Thoracic aorta (tissue), 2 donors: Measurements from ENCODE around the gene IGFBP5. TPM values are rescaled to one million over a fixed set of nuclear protein-coding genes. Genes with fewer than 3 reads are reported as not detected.

ENCODE experiments used
- ATAC-seq: fragments of 150-250 bp; one replicate; pipeline ENCODE4 v1.8.0; 2017; ENCODE audit warnings: low read depth; ENCODE audit not compliant: insufficient number of reproducible peaks, low FRiP score
- DNase-seq: peaks from one replicate; pipeline ENCODE4 v3.0.0-alpha.2; 2020; ENCODE audit warnings: low spot score
- H3K27ac ChIP-seq, 2 donors: fragments of 200-600 bp; sonication (generic); 1 replicate in 1 of 2; 2 replicates in 1 of 2; pipeline ENCODE4 v1.5.1; 2016; ENCODE audit warnings: mild to moderate bottlenecking in 2 of 2, moderate library complexity in 2 of 2
- H3K27me3 ChIP-seq: fragments of 200-600 bp; sonication (generic); replicated peaks from 2 replicates; pipeline ENCODE4 v1.6.0; 2016; ENCODE audit warnings: mild to moderate bottlenecking; ENCODE audit not compliant: insufficient read depth
- H3K36me3 ChIP-seq: fragments of 200-600 bp; sonication (generic); one replicate; pipeline ENCODE4 v1.5.1; 2016
- H3K4me1 ChIP-seq, 2 donors: fragments of 200-600 bp; sonication (generic); 1 replicate in 1 of 2; 2 replicates in 1 of 2; pipeline versions ENCODE4 v1.5.1 to v1.6.0; 2016; ENCODE audit warnings: low read depth in 2 of 2, mild to moderate bottlenecking in 1 of 2; ENCODE audit not compliant: control insufficient read depth in 1 of 2
- H3K4me3 ChIP-seq: fragments of 200-600 bp; sonication (generic); 2 replicates; pipeline ENCODE4 v1.5.1; 2016; ENCODE audit warnings: mild to moderate bottlenecking
- H3K9me3 ChIP-seq: fragments of 200-600 bp; sonication (generic); 2 replicates; pipeline ENCODE4 v1.5.1; 2016
- CTCF ChIP-seq: fragments of 200-600 bp; sonication (generic); IDR thresholded peaks from one replicate; pipeline ENCODE4 v1.5.1; 2019; ENCODE audit warnings: antibody characterized with exemption
- total RNA-seq, 2 donors: library from RNA; depleted of rRNA; stranded (reverse); fragments of >200 nt; gene quantifications; one replicate each; pipeline versions ENCODE4 v1.1.0 to v1.2.3, GENCODE V29; 2016

Gene IGFBP5
- total RNA-seq, 2 donors from 2014 or later, result 482 to 2,105 TPM

GRCh38 chr2:216739035-216739434 lies 43.7 kb upstream of the IGFBP5 start:
- no peaks in the 10 kb centered on the region for H3K27me3 ChIP-seq
- ATAC-seq (no peak), DNase-seq (no peak)
- no peaks in the 10 kb centered on the region for H3K4me1 ChIP-seq
- no peaks in the 10 kb centered on the region for H3K36me3 ChIP-seq
- H3K27ac ChIP-seq, result no peak overlapping the region
- H3K9me3 ChIP-seq, result no peaks in the 10 kb centered on the region
- no peak for TF ChIP-seq CTCF
- no peak overlapping the region for H3K4me3 ChIP-seq

DNA sequence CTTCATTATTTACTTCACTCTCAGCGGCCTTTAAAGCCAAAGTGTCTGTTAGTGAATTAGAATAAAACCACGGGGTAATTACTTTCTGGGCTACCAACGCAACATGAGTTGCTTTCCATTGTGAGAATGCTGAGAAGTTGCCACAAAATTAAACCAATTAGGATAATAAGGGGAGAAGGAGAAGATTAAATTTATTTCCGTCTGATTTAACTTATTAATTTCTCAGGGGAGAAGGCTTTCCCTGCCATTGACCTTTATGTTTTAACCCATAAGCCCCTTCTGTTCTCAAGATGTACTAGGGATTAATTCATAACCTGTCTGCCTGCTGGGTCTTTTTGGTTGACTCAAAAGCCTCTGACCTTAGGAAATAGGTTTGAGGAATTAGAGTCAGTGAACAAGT lies 42.3 kb upstream of the IGFBP5 start:
- no peaks in the 10 kb centered on the region for H3K9me3 ChIP-seq
- no peak overlapping the region for H3K27ac ChIP-seq
- H3K4me1 ChIP-seq, result no peaks in the 10 kb centered on the region
- ATAC-seq (no peak), DNase-seq (no peak)
- no peak for TF ChIP-seq CTCF
- no peaks in the 10 kb centered on the region for H3K36me3 ChIP-seq
- no peaks in the 10 kb centered on the region for H3K27me3 ChIP-seq
- no peak overlapping the region for H3K4me3 ChIP-seq

DNA sequence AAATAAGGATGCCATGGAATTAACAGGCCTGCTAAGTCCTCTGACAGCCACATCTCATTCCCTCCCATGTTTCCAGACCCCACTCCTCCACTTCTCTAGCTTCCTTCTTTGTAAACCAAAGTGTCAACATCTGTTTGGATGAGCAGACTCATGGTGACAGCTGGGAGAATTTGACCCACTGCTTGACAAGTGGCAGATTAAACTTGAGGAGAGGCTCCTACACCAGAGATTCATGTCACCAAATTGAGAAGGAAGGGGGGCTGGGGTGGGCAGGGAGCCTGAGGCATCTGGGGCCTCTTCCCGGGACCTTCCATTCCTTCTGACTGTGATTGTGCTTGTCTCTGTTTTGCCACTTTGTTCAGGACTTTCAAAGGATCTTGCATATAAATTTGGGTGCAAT lies 41.0 kb upstream of the IGFBP5 start:
- H3K4me3 ChIP-seq, result no peak overlapping the region
- DNase-seq (no peak), ATAC-seq (no peak)
- H3K4me1 ChIP-seq, result no peaks in the 10 kb centered on the region
- H3K27ac ChIP-seq, result no peak overlapping the region
- no peaks in the 10 kb centered on the region for H3K36me3 ChIP-seq
- H3K9me3 ChIP-seq, result no peaks in the 10 kb centered on the region
- no peak for TF ChIP-seq CTCF
- H3K27me3 ChIP-seq, result no peaks in the 10 kb centered on the region

DNA sequence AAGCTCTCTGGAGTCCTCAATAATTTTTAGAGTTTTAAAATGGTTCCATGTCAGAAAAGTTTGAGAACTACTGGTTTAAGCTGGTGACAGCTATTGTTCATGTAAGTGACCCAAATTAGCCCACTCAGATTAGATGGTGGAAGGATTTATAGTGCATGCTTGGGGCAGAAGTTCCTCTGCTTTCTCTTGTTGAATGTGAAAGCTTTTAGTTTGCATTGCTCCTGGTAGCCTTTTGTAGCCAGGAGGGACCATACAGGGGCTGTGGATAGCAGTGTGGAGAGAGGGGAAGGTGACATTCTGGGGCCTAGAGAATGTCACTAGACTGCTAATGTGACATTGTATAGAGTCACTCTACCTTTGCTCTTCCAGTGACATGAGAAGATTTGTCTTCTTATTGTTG lies 40.3 kb upstream of the IGFBP5 start:
- no peak for ATAC-seq

DNA sequence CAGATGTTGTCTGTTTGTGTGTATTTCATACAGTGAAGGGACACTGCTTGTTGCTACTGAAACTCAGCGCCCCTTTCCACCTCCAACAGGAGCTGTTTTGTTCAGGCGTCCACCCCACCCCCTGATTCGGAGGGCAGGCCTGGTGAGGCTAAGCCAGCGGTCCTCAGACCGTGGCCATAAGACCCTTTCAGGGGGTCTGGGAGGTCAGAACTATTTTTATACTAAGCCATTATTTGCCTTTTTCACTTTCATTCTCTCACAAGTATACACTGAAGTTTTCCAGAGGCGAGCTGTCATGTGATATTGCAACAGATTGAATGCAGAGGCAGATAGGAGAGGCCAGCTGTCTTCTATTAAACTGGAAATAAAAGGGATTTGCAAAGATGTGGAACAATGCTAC lies 39.7 kb upstream of the IGFBP5 start:
- ATAC-seq (no peak), DNase-seq (no peak)
- Histone ChIP-seq H3K27ac (no peak overlapping the region), H3K4me1 (no peaks in the 10 kb centered on the region), H3K27me3 (no peaks in the 10 kb centered on the region), H3K36me3 (no peaks in the 10 kb centered on the region), H3K9me3 (no peaks in the 10 kb centered on the region), H3K4me3 (no peak overlapping the region)
- TF ChIP-seq CTCF, result no peak

More for the DNA sequence above, 40.3 kb upstream of the IGFBP5 start:
- TF ChIP-seq CTCF, result no peak
- Histone ChIP-seq H3K4me3 (no peak overlapping the region), H3K27me3 (no peaks in the 10 kb centered on the region), H3K4me1 (no peaks in the 10 kb centered on the region), H3K27ac (no peak overlapping the region), H3K9me3 (no peaks in the 10 kb centered on the region), H3K36me3 (no peaks in the 10 kb centered on the region)
- DNase-seq, result no peak
